PFSK-1 (cell line): Measurements from ENCODE around the gene GAS6.

Experiments
- FOXP2 ChIP-seq: optimal IDR thresholded peaks from 2 replicates; pipeline ENCODE3; 2011; ENCODE audit warnings: borderline replicate concordance, control low read depth, inconsistent platforms; ENCODE audit not compliant: insufficient read depth; ENCODE audit errors: extremely low read length, extremely low read depth
- POLR2AphosphoS5 ChIP-seq: IDR thresholded peaks from 2 replicates; pipeline ENCODE4 v1.6.1; 2012; ENCODE audit warnings: low read depth, mild to moderate bottlenecking, control low read depth, low read length, moderate library complexity
- REST ChIP-seq, 2 experiments: IDR thresholded peaks; 2 replicates each; pipeline versions ENCODE4 v1.6.1 to v1.8.0; 2011 to 2012; ENCODE audit warnings: low read depth in 2 of 2, low read length in 2 of 2, control low read depth in 1 of 2, inconsistent platforms in 1 of 2, mild to moderate bottlenecking in 1 of 2, moderate library complexity in 1 of 2; ENCODE audit not compliant: insufficient read depth in 1 of 2
- SIN3A ChIP-seq: IDR thresholded peaks from 2 replicates; pipeline ENCODE4 v1.6.1; 2012; ENCODE audit warnings: mild to moderate bottlenecking, low read length, moderate library complexity, borderline replicate concordance; ENCODE audit not compliant: insufficient read depth
- TAF1 ChIP-seq: IDR thresholded peaks from 2 replicates; pipeline ENCODE4 v1.6.1; 2012; ENCODE audit warnings: low read length, control low read depth, borderline replicate concordance; ENCODE audit not compliant: insufficient read depth

Gene GAS6

GRCh38 chr13:113775451-113776145 lies 88.3 kb downstream of the GAS6 start:
- TF ChIP-seq POLR2AphosphoS5 (no peak), SIN3A (no peak), TAF1 (no peak), FOXP2 (no peak), REST (IDR thresholded peaks at IDR 0.05; ENCODE audit: insufficient read depth in 1 of 2, low read depth in 2 of 2, low read length in 2 of 2) (no peak)

- TF ChIP-seq FOXP2 (no peak), POLR2AphosphoS5 (no peak), REST (IDR thresholded peaks at IDR 0.05; ENCODE audit: insufficient read depth in 1 of 2, low read depth in 2 of 2, low read length in 2 of 2) (no peak), TAF1 (no peak), SIN3A (no peak)
These were observed 89.4 kb downstream of the GAS6 start for GRCh38 chr13:113774177-113775107.

GRCh38 chr13:113771709-113772331 lies 92.1 kb downstream of the GAS6 start:
- TF ChIP-seq FOXP2 (no peak), POLR2AphosphoS5 (no peak), TAF1 (no peak), SIN3A (no peak), REST (IDR thresholded peaks at IDR 0.05; ENCODE audit: insufficient read depth in 1 of 2, low read depth in 2 of 2, low read length in 2 of 2) (no peak)

GRCh38 chr13:113770937-113771336 lies 92.9 kb downstream of the GAS6 start:
- TF ChIP-seq SIN3A (no peak), REST (IDR thresholded peaks at IDR 0.05; ENCODE audit: insufficient read depth in 1 of 2, low read depth in 2 of 2, low read length in 2 of 2) (no peak), POLR2AphosphoS5 (no peak), FOXP2 (no peak), TAF1 (no peak)
